ENCODE data around the gene SIRT5.

The SIRT5 gene

GRCh38 chr6:13574571-13575376, at the start of gene SIRT5:
TSS of gene SIRT5 (plus strand) at chr6:13574601. CDS start at chr6:13584111, 9,510 bp downstream.
- in situ Hi-C loops (cut with MboI; ENCODE audit: low sequenced_read_pairs), result no loop called here

GRCh38 chr6:13524801-13525508, 49.4 kb upstream of the SIRT5 start:
- in situ Hi-C loops (cut with MboI; ENCODE audit: low sequenced_read_pairs), result no loop called here

GRCh38 chr6:13526357-13526726, 48.1 kb upstream of the SIRT5 start:
- in situ Hi-C loops (cut with MboI; ENCODE audit: low sequenced_read_pairs), result no loop called here

GRCh38 chr6:13526727-13527670, 47.4 kb upstream of the SIRT5 start:
- in situ Hi-C loops (cut with MboI; ENCODE audit: low sequenced_read_pairs), result no loop called here

- in situ Hi-C loops (cut with MboI; ENCODE audit: low sequenced_read_pairs), result no loop called here
Observed at GRCh38 chr6:13527671-13528056, 46.7 kb upstream of the SIRT5 start.

GRCh38 chr6:13528232-13528631, 46.2 kb upstream of the SIRT5 start:
- in situ Hi-C loops (cut with MboI; ENCODE audit: low sequenced_read_pairs), result no loop called here

GRCh38 chr6:13528777-13529343, 45.5 kb upstream of the SIRT5 start:
- in situ Hi-C loops (cut with MboI; ENCODE audit: low sequenced_read_pairs), result no loop called here

GRCh38 chr6:13531956-13532355, 42.4 kb upstream of the SIRT5 start:
- in situ Hi-C loops (cut with MboI; ENCODE audit: low sequenced_read_pairs), result no loop called here

GRCh38 chr6:13534536-13534935, 39.9 kb upstream of the SIRT5 start:
- in situ Hi-C loops (cut with MboI; ENCODE audit: low sequenced_read_pairs), result no loop called here

- in situ Hi-C loops (cut with MboI; ENCODE audit: low sequenced_read_pairs), result no loop called here
Observed at GRCh38 chr6:13535306-13535705, 39.1 kb upstream of the SIRT5 start.

GRCh38 chr6:13536796-13537526, 37.4 kb upstream of the SIRT5 start:
- in situ Hi-C loops (cut with MboI; ENCODE audit: low sequenced_read_pairs), result no loop called here

GRCh38 chr6:13537527-13537897, 36.9 kb upstream of the SIRT5 start:
- in situ Hi-C loops (cut with MboI; ENCODE audit: low sequenced_read_pairs), result no loop called here

- in situ Hi-C loops (cut with MboI; ENCODE audit: low sequenced_read_pairs), result no loop called here
Observed at GRCh38 chr6:13538084-13538483, 36.3 kb upstream of the SIRT5 start.

- in situ Hi-C loops (cut with MboI; ENCODE audit: low sequenced_read_pairs), result no loop called here
Observed at GRCh38 chr6:13538600-13538999, 35.8 kb upstream of the SIRT5 start.

- in situ Hi-C loops (cut with MboI; ENCODE audit: low sequenced_read_pairs), result no loop called here
Observed at GRCh38 chr6:13539572-13539971, 34.8 kb upstream of the SIRT5 start.

- in situ Hi-C loops (cut with MboI; ENCODE audit: low sequenced_read_pairs), result no loop called here
Observed at GRCh38 chr6:13541496-13541895, 32.9 kb upstream of the SIRT5 start.

GRCh38 chr6:13544454-13545186, 29.8 kb upstream of the SIRT5 start:
- in situ Hi-C loops (cut with MboI; ENCODE audit: low sequenced_read_pairs), result no loop called here

- in situ Hi-C loops (cut with MboI; ENCODE audit: low sequenced_read_pairs), result no loop called here
Observed at GRCh38 chr6:13545885-13546284, 28.5 kb upstream of the SIRT5 start.

- in situ Hi-C loops (cut with MboI; ENCODE audit: low sequenced_read_pairs), result no loop called here
Observed at GRCh38 chr6:13548500-13549210, 25.7 kb upstream of the SIRT5 start.

Data from hTERT RPE-1 (cell line).